ENCODE measurements around the gene IGLL1. TPM values are rescaled to one million over a fixed set of nuclear protein-coding genes. Genes with fewer than 3 reads are reported as not detected.

IGLL1 gene
- total and polyA plus RNA-seq, 2 experiments from 2014 or later: not detected

GRCh38 chr22:23526596-23527316 lies 53.3 kb downstream of the IGLL1 start:
- Histone ChIP-seq H3K27ac (ENCODE audit: low read depth) (no peak overlapping the region), H3K4me3 (no peak overlapping the region), H3F3A (replicated peaks; ENCODE audit: low read depth) (no peaks in the 10 kb centered on the region), H2AFZ (no peak overlapping the region), H3K9me2 (ENCODE audit: insufficient read depth) (no peaks in the 10 kb centered on the region), H3K4me2 (no peak overlapping the region), H3K4me1 (ENCODE audit: insufficient read depth) (no peaks in the 10 kb centered on the region; the same call in 1 of the 2 replicates), H3K36me3 (ENCODE audit: insufficient read depth) (no peaks in the 10 kb centered on the region), H4K20me1 (replicated peaks; ENCODE audit: insufficient read depth) (no peaks in the 10 kb centered on the region), H3K79me2 (replicated peaks; ENCODE audit: insufficient read depth) (no peaks in the 10 kb centered on the region), H3K27me3 (ENCODE audit: insufficient read depth) (peaks cover 50% of the 10 kb centered on the region)
- H3K4me3 Mint-ChIP-seq: no peak overlapping the region
- H3K36me3 Mint-ChIP-seq (ENCODE audit: low read depth): no peaks in the 10 kb centered on the region
- H3K27me3 Mint-ChIP-seq (ENCODE audit: insufficient read depth, low read depth, poor library complexity): peaks cover 51% of the 10 kb centered on the region
- no peak for TF ChIP-seq CREB1 (CRISPR knock-in tag; IDR thresholded peaks at IDR 0.05; ENCODE audit: low read depth)
- no peak for TF ChIP-seq CTCF (conservative IDR thresholded peaks at IDR 0.05; ENCODE audit: low read depth in 2 of 2)
- TF ChIP-seq ZNF462 (CRISPR knock-in tag; IDR thresholded peaks at IDR 0.05): no peak
- TF ChIP-seq ZNF331 (CRISPR knock-in tag; IDR thresholded peaks at IDR 0.05; ENCODE audit: low read depth): no peak
- TF ChIP-seq EZH2 (IDR thresholded peaks at IDR 0.05; ENCODE audit: low read depth, unreplicated experiment): no peak
- TF ChIP-seq EZH2phosphoT487 (IDR thresholded peaks at IDR 0.05; ENCODE audit: unreplicated experiment): no peak
- no peak for TF ChIP-seq JUNB (IDR thresholded peaks at IDR 0.05; ENCODE audit: unreplicated experiment)
- TF ChIP-seq NANOG (IDR thresholded peaks at IDR 0.05; ENCODE audit: borderline replicate concordance): no peak
- TF ChIP-seq ETS1 (IDR thresholded peaks at IDR 0.05): no peak
- TF ChIP-seq POLR2AphosphoS5 (IDR thresholded peaks at IDR 0.05; ENCODE audit: low read depth): no peak
- TF ChIP-seq REST (IDR thresholded peaks at IDR 0.05; ENCODE audit: unreplicated experiment): no peak
- no peak for TF ChIP-seq ZNF114 (CRISPR knock-in tag; IDR thresholded peaks at IDR 0.05)
- ATAC-seq: no peak
- peaks cover 10% of the 10 kb centered on the region for H3K4me1 Mint-ChIP-seq
- no peaks in the 10 kb centered on the region; the same call in 2 of the 3 replicates for H3K9me3 Mint-ChIP-seq
- no peak for DNase-seq (ENCODE audit: low spot score)
- no peak overlapping the region for H3K27ac Mint-ChIP-seq

Data from GM23338 (cell line).